ENCODE data around the gene LRP1B.

LRP1B gene

GRCh38 chr2:140539242-140539875 lies 1591.5 kb downstream of the LRP1B start:
- Mint-ChIP-seq H3K27ac (no peak overlapping the region), H3K9me3 (peaks cover 16% of the 10 kb centered on the region), H3K4me3 (no peak overlapping the region), H3K27me3 (ENCODE audit: low read depth) (no peaks in the 10 kb centered on the region), H3K4me1 (ENCODE audit: low read depth) (no peaks in the 10 kb centered on the region), H3K36me3 (ENCODE audit: low read depth) (no peaks in the 10 kb centered on the region)
- no peak for DNase-seq (ENCODE audit: low spot score)

- Mint-ChIP-seq H3K36me3 (ENCODE audit: low read depth) (no peaks in the 10 kb centered on the region), H3K27ac (no peak overlapping the region)
Observed at GRCh38 chr2:140529706-140530105, 1601.1 kb downstream of the LRP1B start.

GRCh38 chr2:140528982-140529381 lies 1601.8 kb downstream of the LRP1B start:
- H3K4me1 Mint-ChIP-seq (ENCODE audit: low read depth): no peaks in the 10 kb centered on the region
- H3K4me3 Mint-ChIP-seq: no peak overlapping the region
- no peak overlapping the region for H3K27ac Mint-ChIP-seq
- no peaks in the 10 kb centered on the region for H3K36me3 Mint-ChIP-seq (ENCODE audit: low read depth)
- H3K27me3 Mint-ChIP-seq (ENCODE audit: low read depth): no peaks in the 10 kb centered on the region
- DNase-seq (ENCODE audit: low spot score): no peak
- peaks cover 25% of the 10 kb centered on the region for H3K9me3 Mint-ChIP-seq

More at GRCh38 chr2:140529706-140530105, 1601.1 kb downstream of the LRP1B start:
- no peaks in the 10 kb centered on the region for H3K4me1 Mint-ChIP-seq (ENCODE audit: low read depth)
- H3K27me3 Mint-ChIP-seq (ENCODE audit: low read depth): no peaks in the 10 kb centered on the region
- H3K9me3 Mint-ChIP-seq: peaks cover 27% of the 10 kb centered on the region
- H3K4me3 Mint-ChIP-seq: no peak overlapping the region
- DNase-seq (ENCODE audit: low spot score): no peak

- Mint-ChIP-seq H3K27me3 (ENCODE audit: low read depth) (no peaks in the 10 kb centered on the region), H3K9me3 (peaks cover 28% of the 10 kb centered on the region), H3K27ac (no peak overlapping the region), H3K4me3 (no peak overlapping the region), H3K4me1 (ENCODE audit: low read depth) (no peaks in the 10 kb centered on the region), H3K36me3 (ENCODE audit: low read depth) (no peaks in the 10 kb centered on the region)
- no peak for DNase-seq (ENCODE audit: low spot score)
Observed at GRCh38 chr2:140526575-140526974, 1604.2 kb downstream of the LRP1B start.

- Mint-ChIP-seq H3K27ac (no peak overlapping the region), H3K9me3 (peaks cover 18% of the 10 kb centered on the region), H3K36me3 (ENCODE audit: low read depth) (no peaks in the 10 kb centered on the region), H3K27me3 (ENCODE audit: low read depth) (no peaks in the 10 kb centered on the region), H3K4me3 (no peak overlapping the region), H3K4me1 (ENCODE audit: low read depth) (no peaks in the 10 kb centered on the region)
- DNase-seq (ENCODE audit: low spot score): no peak
Observed at GRCh38 chr2:140512106-140512505, 1618.7 kb downstream of the LRP1B start.

GRCh38 chr2:140509765-140510164 lies 1621.1 kb downstream of the LRP1B start:
- Mint-ChIP-seq H3K9me3 (peaks cover 18% of the 10 kb centered on the region), H3K4me1 (ENCODE audit: low read depth) (no peaks in the 10 kb centered on the region), H3K36me3 (ENCODE audit: low read depth) (no peaks in the 10 kb centered on the region), H3K4me3 (no peak overlapping the region), H3K27ac (no peak overlapping the region), H3K27me3 (ENCODE audit: low read depth) (no peaks in the 10 kb centered on the region)
- DNase-seq (ENCODE audit: low spot score): no peak

GRCh38 chr2:140508756-140509155 lies 1622.1 kb downstream of the LRP1B start:
- Mint-ChIP-seq H3K27me3 (ENCODE audit: low read depth) (no peaks in the 10 kb centered on the region), H3K4me1 (ENCODE audit: low read depth) (no peaks in the 10 kb centered on the region), H3K9me3 (peaks cover 18% of the 10 kb centered on the region), H3K36me3 (ENCODE audit: low read depth) (no peaks in the 10 kb centered on the region), H3K27ac (no peak overlapping the region), H3K4me3 (no peak overlapping the region)
- no peak for DNase-seq (ENCODE audit: low spot score)

GRCh38 chr2:140506606-140507005 lies 1624.2 kb downstream of the LRP1B start:
- Mint-ChIP-seq H3K27ac (no peak overlapping the region), H3K4me3 (no peak overlapping the region), H3K36me3 (ENCODE audit: low read depth) (no peaks in the 10 kb centered on the region), H3K4me1 (ENCODE audit: low read depth) (no peaks in the 10 kb centered on the region), H3K27me3 (ENCODE audit: low read depth) (no peaks in the 10 kb centered on the region), H3K9me3 (peaks cover 13% of the 10 kb centered on the region)
- DNase-seq (ENCODE audit: low spot score): no peak

GRCh38 chr2:140504601-140505000 lies 1626.2 kb downstream of the LRP1B start:
- H3K4me3 Mint-ChIP-seq: no peak overlapping the region
- H3K4me1 Mint-ChIP-seq (ENCODE audit: low read depth): no peaks in the 10 kb centered on the region

GRCh38 chr2:140502951-140503630 lies 1627.7 kb downstream of the LRP1B start:
- Mint-ChIP-seq H3K4me3 (no peak overlapping the region), H3K27ac (no peak overlapping the region), H3K9me3 (peaks cover 4% of the 10 kb centered on the region), H3K27me3 (ENCODE audit: low read depth) (no peaks in the 10 kb centered on the region), H3K36me3 (ENCODE audit: low read depth) (no peaks in the 10 kb centered on the region), H3K4me1 (ENCODE audit: low read depth) (no peaks in the 10 kb centered on the region)
- no peak for DNase-seq (ENCODE audit: low spot score)

More at GRCh38 chr2:140504601-140505000, 1626.2 kb downstream of the LRP1B start:
- no peak for DNase-seq (ENCODE audit: low spot score)
- Mint-ChIP-seq H3K36me3 (ENCODE audit: low read depth) (no peaks in the 10 kb centered on the region), H3K27me3 (ENCODE audit: low read depth) (no peaks in the 10 kb centered on the region), H3K9me3 (peaks cover 9% of the 10 kb centered on the region), H3K27ac (no peak overlapping the region)

- Mint-ChIP-seq H3K27me3 (ENCODE audit: low read depth) (no peaks in the 10 kb centered on the region), H3K36me3 (ENCODE audit: low read depth) (no peaks in the 10 kb centered on the region)
Observed at GRCh38 chr2:140498360-140498759, 1632.5 kb downstream of the LRP1B start.

GRCh38 chr2:140496714-140497113 lies 1634.1 kb downstream of the LRP1B start:
- Mint-ChIP-seq H3K27ac (no peak overlapping the region), H3K4me3 (no peak overlapping the region), H3K4me1 (ENCODE audit: low read depth) (no peaks in the 10 kb centered on the region), H3K36me3 (ENCODE audit: low read depth) (no peaks in the 10 kb centered on the region), H3K27me3 (ENCODE audit: low read depth) (no peaks in the 10 kb centered on the region), H3K9me3 (peaks cover 8% of the 10 kb centered on the region)
- no peak for DNase-seq (ENCODE audit: low spot score)

More at GRCh38 chr2:140498360-140498759, 1632.5 kb downstream of the LRP1B start:
- Mint-ChIP-seq H3K27ac (no peak overlapping the region), H3K4me1 (ENCODE audit: low read depth) (no peaks in the 10 kb centered on the region), H3K9me3 (peaks cover 8% of the 10 kb centered on the region), H3K4me3 (no peak overlapping the region)
- DNase-seq (ENCODE audit: low spot score): no peak

- H3K27me3 Mint-ChIP-seq (ENCODE audit: low read depth): no peaks in the 10 kb centered on the region
- H3K9me3 Mint-ChIP-seq: peaks cover 4% of the 10 kb centered on the region
- no peaks in the 10 kb centered on the region for H3K36me3 Mint-ChIP-seq (ENCODE audit: low read depth)
- H3K27ac Mint-ChIP-seq: no peak overlapping the region
- no peaks in the 10 kb centered on the region for H3K4me1 Mint-ChIP-seq (ENCODE audit: low read depth)
- no peak overlapping the region for H3K4me3 Mint-ChIP-seq
- DNase-seq (ENCODE audit: low spot score): no peak
Observed at GRCh38 chr2:140491876-140492275, 1638.9 kb downstream of the LRP1B start.

GRCh38 chr2:140489193-140489592 lies 1641.6 kb downstream of the LRP1B start:
- no peak overlapping the region for H3K4me3 Mint-ChIP-seq
- H3K9me3 Mint-ChIP-seq: no peaks in the 10 kb centered on the region
- H3K36me3 Mint-ChIP-seq (ENCODE audit: low read depth): no peaks in the 10 kb centered on the region
- no peak overlapping the region for H3K27ac Mint-ChIP-seq
- H3K4me1 Mint-ChIP-seq (ENCODE audit: low read depth): no peaks in the 10 kb centered on the region
- DNase-seq (ENCODE audit: low spot score): no peak
- H3K27me3 Mint-ChIP-seq (ENCODE audit: low read depth): no peaks in the 10 kb centered on the region
